ENCODE data around the gene DNAI2.

DNAI2 gene

GRCh38 chr17:74356646-74357465 is 82.8 kb downstream of the DNAI2 start:
- H3K27ac ChIP-seq (ENCODE audit: low read depth in 2 of 2, low read length in 2 of 2): no peak overlapping the region

GRCh38 chr17:74357466-74357809 is 83.4 kb downstream of the DNAI2 start:
- peaks cover 49 to 56% of the 10 kb centered on the region in 2 donors for H3K27me3 ChIP-seq (ENCODE audit: control insufficient read depth in 2 of 2, insufficient read depth in 2 of 2, low read length in 2 of 2)

More at GRCh38 chr17:74356646-74357465, 82.8 kb downstream of the DNAI2 start:
- H3K4me3 ChIP-seq (ENCODE audit: low read length in 2 of 2): no peak overlapping the region
- H3K27me3 ChIP-seq (ENCODE audit: control insufficient read depth in 2 of 2, insufficient read depth in 2 of 2, low read length in 2 of 2): peaks cover 51 to 58% of the 10 kb centered on the region in 2 donors
- no peak overlapping the region for H3K9ac ChIP-seq (ENCODE audit: low read depth in 1 of 2, low read length in 2 of 2)
- no peaks in the 10 kb centered on the region for H3K9me3 ChIP-seq (ENCODE audit: control insufficient read depth in 2 of 2, low read length in 2 of 2)
- peaks cover 0 to 4% of the 10 kb centered on the region in 2 donors for H3K4me1 ChIP-seq (ENCODE audit: control insufficient read depth in 2 of 2, insufficient read depth in 2 of 2, low read length in 2 of 2)
- no peaks in the 10 kb centered on the region for H3K36me3 ChIP-seq (ENCODE audit: control insufficient read depth in 2 of 2, insufficient read depth in 2 of 2, low read length in 2 of 2)

GRCh38 chr17:74358697-74359096 is 84.7 kb downstream of the DNAI2 start:
- Histone ChIP-seq H3K4me1 (ENCODE audit: control insufficient read depth in 2 of 2, insufficient read depth in 2 of 2, low read length in 2 of 2) (peaks cover 0 to 4% of the 10 kb centered on the region in 2 donors), H3K4me3 (ENCODE audit: low read length in 2 of 2) (no peak overlapping the region), H3K9ac (ENCODE audit: low read depth in 1 of 2, low read length in 2 of 2) (no peak overlapping the region), H3K27me3 (ENCODE audit: control insufficient read depth in 2 of 2, insufficient read depth in 2 of 2, low read length in 2 of 2) (peaks cover 41 to 51% of the 10 kb centered on the region in 2 donors), H3K36me3 (ENCODE audit: control insufficient read depth in 2 of 2, insufficient read depth in 2 of 2, low read length in 2 of 2) (no peaks in the 10 kb centered on the region), H3K9me3 (ENCODE audit: control insufficient read depth in 2 of 2, low read length in 2 of 2) (no peaks in the 10 kb centered on the region), H3K27ac (ENCODE audit: low read depth in 2 of 2, low read length in 2 of 2) (no peak overlapping the region)

More at GRCh38 chr17:74357466-74357809, 83.4 kb downstream of the DNAI2 start:
- no peak overlapping the region for H3K4me3 ChIP-seq (ENCODE audit: low read length in 2 of 2)
- no peak overlapping the region for H3K9ac ChIP-seq (ENCODE audit: low read depth in 1 of 2, low read length in 2 of 2)
- H3K27ac ChIP-seq (ENCODE audit: low read depth in 2 of 2, low read length in 2 of 2): no peak overlapping the region
- H3K36me3 ChIP-seq (ENCODE audit: control insufficient read depth in 2 of 2, insufficient read depth in 2 of 2, low read length in 2 of 2): no peaks in the 10 kb centered on the region
- H3K9me3 ChIP-seq (ENCODE audit: control insufficient read depth in 2 of 2, low read length in 2 of 2): no peaks in the 10 kb centered on the region
- peaks cover 0 to 4% of the 10 kb centered on the region in 2 donors for H3K4me1 ChIP-seq (ENCODE audit: control insufficient read depth in 2 of 2, insufficient read depth in 2 of 2, low read length in 2 of 2)

GRCh38 chr17:74359916-74360315 is 85.9 kb downstream of the DNAI2 start:
- Histone ChIP-seq H3K27ac (ENCODE audit: low read depth in 2 of 2, low read length in 2 of 2) (no peak overlapping the region), H3K4me1 (ENCODE audit: control insufficient read depth in 2 of 2, insufficient read depth in 2 of 2, low read length in 2 of 2) (peaks cover 0 to 4% of the 10 kb centered on the region in 2 donors), H3K27me3 (ENCODE audit: control insufficient read depth in 2 of 2, insufficient read depth in 2 of 2, low read length in 2 of 2) (peaks cover 34 to 51% of the 10 kb centered on the region in 2 donors)

GRCh38 chr17:74360899-74361229 is 86.8 kb downstream of the DNAI2 start:
- Histone ChIP-seq H3K9ac (ENCODE audit: low read depth in 1 of 2, low read length in 2 of 2) (no peak overlapping the region), H3K9me3 (ENCODE audit: control insufficient read depth in 2 of 2, low read length in 2 of 2) (no peaks in the 10 kb centered on the region), H3K4me3 (ENCODE audit: low read length in 2 of 2) (no peak overlapping the region), H3K27ac (ENCODE audit: low read depth in 2 of 2, low read length in 2 of 2) (no peak overlapping the region), H3K4me1 (ENCODE audit: control insufficient read depth in 2 of 2, insufficient read depth in 2 of 2, low read length in 2 of 2) (peaks cover 0 to 4% of the 10 kb centered on the region in 2 donors), H3K27me3 (ENCODE audit: control insufficient read depth in 2 of 2, insufficient read depth in 2 of 2, low read length in 2 of 2) (peaks cover 28 to 51% of the 10 kb centered on the region in 2 donors), H3K36me3 (ENCODE audit: control insufficient read depth in 2 of 2, insufficient read depth in 2 of 2, low read length in 2 of 2) (no peaks in the 10 kb centered on the region)

More at GRCh38 chr17:74359916-74360315, 85.9 kb downstream of the DNAI2 start:
- H3K36me3 ChIP-seq (ENCODE audit: control insufficient read depth in 2 of 2, insufficient read depth in 2 of 2, low read length in 2 of 2): no peaks in the 10 kb centered on the region
- no peaks in the 10 kb centered on the region for H3K9me3 ChIP-seq (ENCODE audit: control insufficient read depth in 2 of 2, low read length in 2 of 2)
- no peak overlapping the region for H3K4me3 ChIP-seq (ENCODE audit: low read length in 2 of 2)
- no peak overlapping the region for H3K9ac ChIP-seq (ENCODE audit: low read depth in 1 of 2, low read length in 2 of 2)

- Histone ChIP-seq H3K9me3 (ENCODE audit: control insufficient read depth in 2 of 2, low read length in 2 of 2) (no peaks in the 10 kb centered on the region), H3K9ac (ENCODE audit: low read depth in 1 of 2, low read length in 2 of 2) (no peak within 1 kb of the TSS), H3K27ac (ENCODE audit: low read depth in 2 of 2, low read length in 2 of 2) (no peak within 1 kb of the TSS), H3K36me3 (ENCODE audit: control insufficient read depth in 2 of 2, insufficient read depth in 2 of 2, low read length in 2 of 2) (no peaks in the 10 kb centered on the region), H3K4me3 (ENCODE audit: low read length in 2 of 2) (no peak within 1 kb of the TSS), H3K27me3 (ENCODE audit: control insufficient read depth in 2 of 2, insufficient read depth in 2 of 2, low read length in 2 of 2) (peaks cover 22 to 47% of the 10 kb centered on the region in 2 donors), H3K4me1 (ENCODE audit: control insufficient read depth in 2 of 2, insufficient read depth in 2 of 2, low read length in 2 of 2) (peaks cover 0 to 4% of the 10 kb centered on the region in 2 donors)
These were observed 87.4 kb downstream of the DNAI2 start, which contains the start of gene BTBD17 for GRCh38 chr17:74361230-74362068. Gene BTBD17 (minus strand): TSS chr17:74361868. CDS start chr17:74361819, 49 bp downstream.

- no peak overlapping the region for H3K9ac ChIP-seq (ENCODE audit: low read depth in 1 of 2, low read length in 2 of 2)
- no peak overlapping the region for H3K4me3 ChIP-seq (ENCODE audit: low read length in 2 of 2)
- no peaks in the 10 kb centered on the region for H3K36me3 ChIP-seq (ENCODE audit: control insufficient read depth in 2 of 2, insufficient read depth in 2 of 2, low read length in 2 of 2)
- no peak overlapping the region for H3K27ac ChIP-seq (ENCODE audit: low read depth in 2 of 2, low read length in 2 of 2)
- peaks cover 0 to 2% of the 10 kb centered on the region in 2 donors for H3K4me1 ChIP-seq (ENCODE audit: control insufficient read depth in 2 of 2, insufficient read depth in 2 of 2, low read length in 2 of 2)
- H3K9me3 ChIP-seq (ENCODE audit: control insufficient read depth in 2 of 2, low read length in 2 of 2): no peaks in the 10 kb centered on the region
- peaks cover 20 to 42% of the 10 kb centered on the region in 2 donors for H3K27me3 ChIP-seq (ENCODE audit: control insufficient read depth in 2 of 2, insufficient read depth in 2 of 2, low read length in 2 of 2)
These were observed 88.0 kb downstream of the DNAI2 start for GRCh38 chr17:74362069-74362405.

GRCh38 chr17:74362810-74363498 is 88.9 kb downstream of the DNAI2 start:
- no peaks in the 10 kb centered on the region for H3K9me3 ChIP-seq (ENCODE audit: control insufficient read depth in 2 of 2, low read length in 2 of 2)
- no peak overlapping the region for H3K9ac ChIP-seq (ENCODE audit: low read depth in 1 of 2, low read length in 2 of 2)
- no peaks in the 10 kb centered on the region for H3K36me3 ChIP-seq (ENCODE audit: control insufficient read depth in 2 of 2, insufficient read depth in 2 of 2, low read length in 2 of 2)
- no peaks in the 10 kb centered on the region for H3K4me1 ChIP-seq (ENCODE audit: control insufficient read depth in 2 of 2, insufficient read depth in 2 of 2, low read length in 2 of 2)
- H3K27me3 ChIP-seq (ENCODE audit: control insufficient read depth in 2 of 2, insufficient read depth in 2 of 2, low read length in 2 of 2): peaks cover 15 to 36% of the 10 kb centered on the region in 2 donors
- no peak overlapping the region for H3K27ac ChIP-seq (ENCODE audit: low read depth in 2 of 2, low read length in 2 of 2)
- no peak overlapping the region for H3K4me3 ChIP-seq (ENCODE audit: low read length in 2 of 2)
